Spleen (tissue), 11 donors: ENCODE measurements around the gene ARL6IP4. TPM values are rescaled to one million over a fixed set of nuclear protein-coding genes. Genes with fewer than 3 reads are reported as not detected.

ENCODE experiments used
- DNase-seq: peaks from one replicate; pipeline ENCODE4 v3.0.0-alpha.2; 2020
- H3K27ac ChIP-seq, 8 donors: fragments of 200-600 bp; sonication (generic) in 7 of 8; 1 replicate in 4 of 8; 2 replicates in 4 of 8; pipeline versions ENCODE4 v1.5.0 to v1.8.0; 2016 to 2021; ENCODE audit warnings: inconsistent platforms in 4 of 8, mild to moderate bottlenecking in 4 of 8, moderate library complexity in 1 of 8
- H3K27me3 ChIP-seq, 7 donors: fragments of 200-600 bp; sonication (generic) in 6 of 7; replicated peaks in 1 of 7; 1 replicate in 4 of 7; 2 replicates in 3 of 7; pipeline versions ENCODE4 v1.5.0 to v1.8.0; 2016 to 2021; ENCODE audit warnings: inconsistent platforms in 3 of 7, mild to moderate bottlenecking in 1 of 7
- H3K36me3 ChIP-seq, 6 donors: fragments of 200-600 bp; sonication (generic) in 5 of 6; 1 replicate in 4 of 6; 2 replicates in 2 of 6; pipeline versions ENCODE4 v1.5.0 to v1.8.0; 2016 to 2021; ENCODE audit warnings: inconsistent platforms in 2 of 6
- H3K4me1 ChIP-seq, 6 donors: fragments of 200-600 bp; sonication (generic) in 5 of 6; 1 replicate in 3 of 6; 2 replicates in 3 of 6; pipeline versions ENCODE4 v1.5.0 to v1.8.0; 2016 to 2021; ENCODE audit warnings: inconsistent platforms in 3 of 6
- H3K4me3 ChIP-seq, 8 donors: fragments of 200-600 bp; sonication (generic) in 7 of 8; 1 replicate in 4 of 8; 2 replicates in 4 of 8; pipeline versions ENCODE4 v1.5.0 to v1.8.0; 2016 to 2021; ENCODE audit warnings: inconsistent platforms in 4 of 8, mild to moderate bottlenecking in 4 of 8, moderate library complexity in 2 of 8
- H3K9me3 ChIP-seq, 8 donors: fragments of 200-600 bp; sonication (generic) in 7 of 8; 1 replicate in 4 of 8; 2 replicates in 4 of 8; pipeline versions ENCODE4 v1.5.0 to v1.8.0; 2016 to 2021; ENCODE audit warnings: inconsistent platforms in 4 of 8
- CTCF ChIP-seq, 11 experiments: fragments of 200-600 bp in 7 of 11; fragments of 450-650 bp in 4 of 11; sonication (generic) in 4 of 11; IDR thresholded peaks in 8 of 11; conservative IDR thresholded peaks in 3 of 11; 1 replicate in 7 of 11; 2 replicates in 4 of 11; pipeline versions ENCODE4 v1.4.0 to v1.8.0; 2016 to 2021; ENCODE audit warnings: antibody characterized with exemption in 11 of 11, inconsistent platforms in 4 of 11, mild to moderate bottlenecking in 1 of 11
- POLR2A ChIP-seq, 3 donors: fragments of 450-650 bp; IDR thresholded peaks; one replicate each; pipeline ENCODE4 v1.5.1; 2017; ENCODE audit warnings: antibody characterized with exemption in 3 of 3, mild to moderate bottlenecking in 1 of 3
- POLR2AphosphoS5 ChIP-seq, 3 donors: sonication (generic); formaldehyde crosslinking; IDR thresholded peaks; one replicate each; pipeline ENCODE4 v1.5.1; 2017; ENCODE audit warnings: antibody characterized with exemption in 3 of 3
- WGBS, 5 donors: extraction: QIAGEN DNeasy Blood & Tissue Kit in 3 of 5; methylation state at CpG; one replicate each; pipeline versions ENCODE4 v1.1.5 to v1.1.7; 2013 to 2018; 5-methylcytosine and 5-hydroxymethylcytosine counted together
- intact Hi-C: fragments of 100-400 bp; cut with DNase I; formaldehyde crosslinking; loops from one replicate; pipeline ENCODE4 v1.15.0; 2023; ENCODE audit warnings: low total_unique reads
- polyA plus RNA-seq, 3 donors: library from polyadenylated mRNA; stranded (reverse); fragments of 200-250 nt; gene quantifications; one replicate each; pipeline ENCODE4 v1.2.1, GENCODE V29; 2013
- total RNA-seq, 7 donors: library from RNA; depleted of rRNA in 3 of 7; stranded (reverse); fragments of >200 nt in 3 of 7; fragmentation: NEBNext Ultra II Directional in 4 of 7; extraction: Animal tissue kit (Norgen Biotek cat#: 25700) in 4 of 7; gene quantifications; one replicate each; pipeline versions ENCODE4 v1.1.0 to v1.2.1, GENCODE V29; 2016 to 2021
- donor health status: healthy with polysubstance abuse.
- donor health status: DM: no; HTN: no; CAD: no; lungs with moderate emphysema.
- donor health status: DM: no; HTN: no; CAD: no.
- donor health status: Bipolar disorder and iron deficiency.
- donor health status: healthy.
- donor health status: DM: no; HTN: no; CAD: no.
- donor health status: DM: yes; HTN: yes; CAD: no.

ARL6IP4 gene
- total and polyA plus RNA-seq, 10 donors: 150 to 419 (median 197) TPM

DNA sequence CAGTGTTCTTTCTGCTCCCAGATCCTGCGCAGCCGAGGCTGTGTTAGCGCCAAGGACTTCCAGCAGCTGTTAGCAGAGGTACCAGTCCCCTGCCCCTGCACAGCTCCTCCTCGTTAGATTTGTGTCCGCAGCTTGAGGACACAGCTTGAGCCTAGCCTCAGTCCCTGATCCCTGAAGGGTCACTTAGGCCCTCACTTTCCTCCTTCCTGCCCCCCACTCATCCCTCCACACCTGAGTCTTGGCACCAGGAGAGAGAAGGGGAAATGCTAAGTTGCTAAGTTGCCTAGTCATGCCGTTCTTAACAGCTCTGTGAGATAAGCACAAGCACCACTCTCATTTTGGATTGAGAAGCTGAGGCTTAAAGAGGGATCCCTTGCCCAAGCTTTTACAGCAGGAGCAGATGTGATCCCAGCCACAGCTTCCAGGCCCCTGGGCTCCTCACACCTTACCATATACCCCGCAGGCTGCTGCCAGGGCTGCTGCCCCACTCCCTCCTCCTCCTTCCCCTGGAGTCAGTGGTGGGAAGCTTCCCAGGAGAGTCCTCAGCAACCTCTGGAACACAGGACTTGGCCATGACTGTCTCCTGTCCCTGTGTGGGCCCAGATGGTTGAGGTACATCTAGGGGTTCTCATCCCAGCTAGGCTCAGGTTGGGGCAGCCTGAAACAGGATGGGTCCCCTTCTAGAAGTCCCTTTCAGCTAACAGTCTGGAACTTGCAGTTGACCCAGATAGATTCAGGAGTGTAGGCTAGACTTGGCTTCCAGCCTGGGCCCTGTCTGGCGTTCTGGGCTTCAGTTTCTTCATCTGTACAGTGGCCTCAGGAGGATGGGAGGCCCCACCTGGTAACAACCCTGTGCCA is 4.5 kb upstream of the ARL6IP4 start:
- no peak for TF ChIP-seq POLR2AphosphoS5 (IDR thresholded peaks at IDR 0.05)
- no peak for TF ChIP-seq POLR2A (IDR thresholded peaks at IDR 0.05)
- TF ChIP-seq CTCF (IDR thresholded peaks at IDR 0.05 in 8 of 11, conservative IDR thresholded peaks at IDR 0.05 in 3 of 11): no peak
- WGBS, 5 donors: 7 to 19% (median 11%) methylated on average over 7 to 8 of the region's 8 CpGs
- DNase-seq: peak; percentile 78
- peak overlapping the region; percentile 97 to 100 (median 99) for H3K27ac ChIP-seq
- H3K4me1 ChIP-seq: peaks cover 27 to 62% (median 54%) of the 10 kb centered on the region in 6 donors
- intact Hi-C loops: no loop called here
- H3K9me3 ChIP-seq: no peaks in the 10 kb centered on the region
- H3K4me3 ChIP-seq: peak overlapping the region; percentile 95 to 100 (median 98)
- no peaks in the 10 kb centered on the region for H3K27me3 ChIP-seq
- H3K36me3 ChIP-seq: peaks cover 0 to 28% (median 3%) of the 10 kb centered on the region in 6 donors

GRCh38 chr12:122976648-122976975 is 3.9 kb upstream of the ARL6IP4 start:
- no peak for TF ChIP-seq POLR2A (IDR thresholded peaks at IDR 0.05)
- 86 to 95% (median 89%) methylated on average over 9 to 15 of the region's 15 CpGs; no CpG with 5 or more reads in 1 of the 5 donors for WGBS, 5 donors
- intact Hi-C loops: no loop called here
- H3K36me3 ChIP-seq: peaks cover 0 to 29% (median 3%) of the 10 kb centered on the region in 6 donors
- peak; percentile 81 for DNase-seq
- peak overlapping the region in 2 of 8 donors; percentile 98 to 100 for H3K4me3 ChIP-seq
- peaks cover 32 to 68% (median 59%) of the 10 kb centered on the region in 6 donors for H3K4me1 ChIP-seq
- H3K27me3 ChIP-seq: no peaks in the 10 kb centered on the region
- H3K9me3 ChIP-seq: no peaks in the 10 kb centered on the region
- peak overlapping the region in 2 of 8 donors; percentile 99 for H3K27ac ChIP-seq

GRCh38 chr12:122977153-122977552 is 3.3 kb upstream of the ARL6IP4 start:
- TF ChIP-seq CTCF (IDR thresholded peaks at IDR 0.05 in 8 of 11, conservative IDR thresholded peaks at IDR 0.05 in 3 of 11) (no peak), POLR2A (IDR thresholded peaks at IDR 0.05) (no peak), POLR2AphosphoS5 (IDR thresholded peaks at IDR 0.05) (no peak)
- peaks cover 37 to 73% (median 65%) of the 10 kb centered on the region in 6 donors for H3K4me1 ChIP-seq
- intact Hi-C loops: no loop called here

GRCh38 chr12:122977655-122978392 is 2.7 kb upstream of the ARL6IP4 start:
- intact Hi-C loops: no loop called here
- Histone ChIP-seq H3K36me3 (peaks cover 0 to 41% (median 11%) of the 10 kb centered on the region in 6 donors), H3K4me3 (no peak overlapping the region), H3K27me3 (no peaks in the 10 kb centered on the region), H3K4me1 (peaks cover 44 to 80% (median 72%) of the 10 kb centered on the region in 6 donors), H3K27ac (no peak overlapping the region), H3K9me3 (no peaks in the 10 kb centered on the region)
- 85 to 88% (median 87%) methylated on average over 4 to 9 of the region's 9 CpGs for WGBS, 5 donors
- no peak for DNase-seq
- TF ChIP-seq POLR2AphosphoS5 (IDR thresholded peaks at IDR 0.05) (peak in 1 of 3 donors; percentile 8), CTCF (IDR thresholded peaks at IDR 0.05 in 8 of 11, conservative IDR thresholded peaks at IDR 0.05 in 3 of 11) (no peak)

More at GRCh38 chr12:122977153-122977552, 3.3 kb upstream of the ARL6IP4 start:
- Histone ChIP-seq H3K27me3 (no peaks in the 10 kb centered on the region), H3K27ac (no peak overlapping the region), H3K4me3 (no peak overlapping the region), H3K9me3 (no peaks in the 10 kb centered on the region), H3K36me3 (peaks cover 0 to 35% (median 6%) of the 10 kb centered on the region in 6 donors)
- WGBS, 5 donors: 89 to 96% (median 92%) methylated on average over 5 to 6 of the region's 6 CpGs
- DNase-seq: peak; percentile 74
